Glutamatergic neuron (in vitro differentiated cells): Measurements from ENCODE around the gene TRA2A. TPM values are rescaled to one million over a fixed set of nuclear protein-coding genes. Genes with fewer than 3 reads are reported as not detected.

Experiments
- DNase-seq: peaks from one replicate; pipeline ENCODE4 v3.0.0; 2022
- H3K27ac Mint-ChIP-seq: one replicate; pipeline ENCODE4 v1.8.0; 2020; ENCODE audit warnings: mild to moderate bottlenecking, mixed read lengths, inconsistent platforms; ENCODE audit not compliant: unreplicated experiment
- H3K27me3 Mint-ChIP-seq: one replicate; pipeline ENCODE4 v1.8.0; 2020; ENCODE audit warnings: mild to moderate bottlenecking, moderate library complexity, mixed read lengths, inconsistent platforms; ENCODE audit not compliant: unreplicated experiment
- H3K36me3 Mint-ChIP-seq: one replicate; pipeline ENCODE4 v1.8.0; 2020; ENCODE audit warnings: mild to moderate bottlenecking, mixed read lengths, inconsistent platforms; ENCODE audit not compliant: unreplicated experiment
- H3K4me1 Mint-ChIP-seq: one replicate; pipeline ENCODE4 v1.8.0; 2020; ENCODE audit warnings: mild to moderate bottlenecking, low read depth, mixed read lengths, inconsistent platforms; ENCODE audit not compliant: unreplicated experiment
- H3K4me3 Mint-ChIP-seq: one replicate; pipeline ENCODE4 v1.8.0; 2020; ENCODE audit warnings: mild to moderate bottlenecking, mixed read lengths, inconsistent platforms; ENCODE audit not compliant: unreplicated experiment
- H3K9me3 Mint-ChIP-seq: one replicate; pipeline ENCODE4 v1.8.0; 2020; ENCODE audit warnings: mild to moderate bottlenecking, moderate library complexity, mixed read lengths, inconsistent platforms; ENCODE audit not compliant: unreplicated experiment
- total RNA-seq: library from RNA; stranded (reverse); fragmentation: NEBNext Ultra II Directional; extraction: Animal tissue kit (Norgen Biotek cat#: 25700); gene quantifications from one replicate; pipeline ENCODE4 v1.2.1, GENCODE V29; 2021; ENCODE audit not compliant: unreplicated experiment
- TF ChIP-seq, protein P1 (sequence below): fragments of 200-600 bp; sonication (generic); IDR thresholded peaks from one replicate; pipeline ENCODE4 v1.5.0; 2021; ENCODE audit not compliant: partially characterized antibody, unreplicated experiment

The TRA2A gene
- total RNA-seq, 1 donor from 2014 or later = 108 TPM

DNA sequence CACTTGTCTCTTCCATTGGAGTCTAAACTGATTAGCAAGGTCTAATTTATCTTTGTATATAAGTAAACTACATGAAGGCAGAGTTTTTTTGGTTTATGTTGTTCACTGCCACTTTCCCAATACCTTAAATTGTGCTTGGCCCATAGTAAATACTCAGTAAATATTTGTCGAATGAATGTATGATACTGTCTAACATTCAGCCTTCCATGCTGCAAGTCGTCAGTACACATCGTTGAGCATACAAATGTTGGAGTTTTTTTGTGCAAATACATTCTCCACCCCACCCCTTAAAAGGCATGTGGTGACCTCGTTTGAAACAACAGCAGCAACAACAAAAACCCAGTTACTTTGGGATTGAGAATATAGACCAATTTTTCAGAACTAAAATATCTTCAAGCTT lies 44.1 kb downstream of the TRA2A start:
- H3K27me3 Mint-ChIP-seq = no peaks in the 10 kb centered on the region
- H3K4me3 Mint-ChIP-seq = no peak overlapping the region
- H3K36me3 Mint-ChIP-seq = no peaks in the 10 kb centered on the region
- TF ChIP-seq, protein P1, sequence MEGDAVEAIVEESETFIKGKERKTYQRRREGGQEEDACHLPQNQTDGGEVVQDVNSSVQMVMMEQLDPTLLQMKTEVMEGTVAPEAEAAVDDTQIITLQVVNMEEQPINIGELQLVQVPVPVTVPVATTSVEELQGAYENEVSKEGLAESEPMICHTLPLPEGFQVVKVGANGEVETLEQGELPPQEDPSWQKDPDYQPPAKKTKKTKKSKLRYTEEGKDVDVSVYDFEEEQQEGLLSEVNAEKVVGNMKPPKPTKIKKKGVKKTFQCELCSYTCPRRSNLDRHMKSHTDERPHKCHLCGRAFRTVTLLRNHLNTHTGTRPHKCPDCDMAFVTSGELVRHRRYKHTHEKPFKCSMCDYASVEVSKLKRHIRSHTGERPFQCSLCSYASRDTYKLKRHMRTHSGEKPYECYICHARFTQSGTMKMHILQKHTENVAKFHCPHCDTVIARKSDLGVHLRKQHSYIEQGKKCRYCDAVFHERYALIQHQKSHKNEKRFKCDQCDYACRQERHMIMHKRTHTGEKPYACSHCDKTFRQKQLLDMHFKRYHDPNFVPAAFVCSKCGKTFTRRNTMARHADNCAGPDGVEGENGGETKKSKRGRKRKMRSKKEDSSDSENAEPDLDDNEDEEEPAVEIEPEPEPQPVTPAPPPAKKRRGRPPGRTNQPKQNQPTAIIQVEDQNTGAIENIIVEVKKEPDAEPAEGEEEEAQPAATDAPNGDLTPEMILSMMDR = no peak
- DNase-seq = no peak
- H3K4me1 Mint-ChIP-seq = no peaks in the 10 kb centered on the region
- H3K9me3 Mint-ChIP-seq = peaks cover 2% of the 10 kb centered on the region
- H3K27ac Mint-ChIP-seq = no peak overlapping the region

DNA sequence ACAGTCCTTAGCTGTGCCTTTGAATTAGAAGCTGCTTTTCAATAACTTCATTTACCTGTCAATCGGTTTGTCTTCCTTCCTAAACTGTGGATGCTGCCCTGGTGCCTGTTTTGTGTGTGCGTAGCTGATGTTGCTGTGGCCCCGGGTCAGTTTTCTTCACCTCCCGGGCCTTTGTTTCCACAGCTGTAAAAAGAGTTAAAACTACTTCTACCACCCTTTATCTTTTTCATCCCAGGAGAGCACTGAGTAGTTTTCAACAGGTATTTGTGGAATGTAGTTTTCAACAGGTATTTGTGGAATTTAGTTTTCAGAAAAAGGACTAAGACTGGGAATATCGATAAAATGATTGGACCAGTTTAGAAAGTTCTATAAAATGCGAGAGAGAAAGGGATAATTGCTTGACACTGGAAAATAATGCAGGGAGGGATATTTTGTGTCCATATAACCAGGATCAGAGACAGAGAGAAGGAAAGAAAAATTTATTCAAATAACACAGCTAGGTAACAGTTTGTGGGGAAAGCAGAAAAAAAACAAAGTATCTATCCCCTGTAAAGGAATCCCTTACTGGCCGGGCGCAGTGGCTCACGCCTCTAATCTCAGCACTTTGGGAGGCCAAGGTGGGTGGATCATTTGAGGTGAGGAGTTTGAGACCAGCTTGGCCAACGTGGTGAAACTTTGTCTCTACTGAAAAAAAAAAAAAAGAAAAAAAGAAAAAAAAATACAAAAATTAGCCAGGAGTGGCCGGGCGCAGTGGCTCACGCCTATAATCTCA lies 45.6 kb downstream of the TRA2A start:
- no peak for DNase-seq
- H3K27me3 Mint-ChIP-seq = no peaks in the 10 kb centered on the region
- H3K36me3 Mint-ChIP-seq = no peaks in the 10 kb centered on the region
- H3K9me3 Mint-ChIP-seq = peaks cover 2% of the 10 kb centered on the region
- TF ChIP-seq, protein P1 = no peak
- no peaks in the 10 kb centered on the region for H3K4me1 Mint-ChIP-seq
- H3K4me3 Mint-ChIP-seq = no peak overlapping the region
- no peak overlapping the region for H3K27ac Mint-ChIP-seq

DNA sequence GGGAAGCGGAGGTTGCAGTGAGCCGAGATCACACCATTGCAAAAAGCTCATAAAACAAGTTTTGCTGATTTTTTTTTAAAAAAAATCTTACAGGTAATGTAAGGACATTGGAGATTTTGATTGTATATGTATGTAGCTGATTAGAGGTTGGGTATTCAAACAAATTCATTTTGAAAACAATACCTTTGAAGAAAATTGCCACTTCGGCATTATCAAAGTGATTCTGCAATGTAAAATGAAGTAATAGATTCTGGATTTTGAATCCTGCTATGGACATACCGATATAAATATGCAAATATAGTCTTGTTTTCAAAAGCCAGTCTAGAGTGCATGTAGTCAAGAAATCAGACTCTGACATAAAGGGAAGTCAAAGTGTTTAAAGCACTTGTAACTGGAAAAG lies 49.1 kb downstream of the TRA2A start:
- TF ChIP-seq, protein P1 = no peak
- no peak overlapping the region for H3K27ac Mint-ChIP-seq
- no peaks in the 10 kb centered on the region for H3K27me3 Mint-ChIP-seq
- no peak for DNase-seq
- H3K9me3 Mint-ChIP-seq = peaks cover 3% of the 10 kb centered on the region
- no peaks in the 10 kb centered on the region for H3K36me3 Mint-ChIP-seq
- H3K4me1 Mint-ChIP-seq = no peaks in the 10 kb centered on the region
- no peak overlapping the region for H3K4me3 Mint-ChIP-seq

DNA sequence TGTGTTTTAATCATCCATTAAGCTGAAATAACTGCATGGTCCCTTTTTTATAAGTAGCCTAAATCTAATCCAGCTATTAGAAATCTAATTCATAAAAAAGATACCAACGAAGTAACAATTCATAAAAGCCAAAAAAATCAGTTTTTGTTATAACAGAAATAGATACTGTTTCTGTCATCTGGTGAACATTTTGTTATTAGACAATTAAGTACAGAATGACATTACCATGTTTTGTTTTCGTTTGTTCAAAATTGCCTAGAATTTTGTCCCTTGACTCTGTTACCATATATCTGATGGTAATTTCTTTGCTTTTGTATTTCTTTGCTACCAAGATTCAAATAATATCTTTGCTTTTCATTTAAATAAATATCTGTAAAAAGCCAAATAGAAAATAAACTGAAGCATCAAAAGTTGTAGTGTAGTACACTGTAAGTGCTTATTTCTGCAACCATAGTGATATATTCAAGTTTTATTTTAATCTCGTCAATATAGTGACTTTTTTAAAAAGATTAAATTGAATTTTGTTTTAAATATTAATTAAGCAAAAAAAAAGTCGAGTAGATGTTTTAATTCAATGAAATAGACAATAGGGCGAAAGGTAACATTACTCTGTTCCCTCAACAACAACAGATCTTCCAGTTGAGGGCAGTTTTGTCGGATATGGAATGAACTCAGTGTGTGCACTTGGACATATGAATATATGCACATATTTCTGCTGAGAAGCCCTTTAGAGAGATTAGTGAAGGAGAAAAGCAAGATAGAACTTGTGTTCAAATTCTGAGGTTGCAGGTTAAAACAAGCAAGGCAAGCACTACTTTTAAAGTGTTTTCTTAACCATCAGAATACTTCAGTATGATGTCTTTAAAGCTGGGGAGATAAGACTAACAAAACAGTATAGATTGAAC lies 53.6 kb downstream of the TRA2A start:
- peaks cover 7% of the 10 kb centered on the region for H3K9me3 Mint-ChIP-seq
- H3K4me1 Mint-ChIP-seq = peaks cover 13% of the 10 kb centered on the region
- H3K36me3 Mint-ChIP-seq = no peaks in the 10 kb centered on the region
- no peak overlapping the region for H3K4me3 Mint-ChIP-seq
- no peak for DNase-seq
- H3K27ac Mint-ChIP-seq = no peak overlapping the region
- H3K27me3 Mint-ChIP-seq = no peaks in the 10 kb centered on the region
- TF ChIP-seq, protein P1 = no peak

DNA sequence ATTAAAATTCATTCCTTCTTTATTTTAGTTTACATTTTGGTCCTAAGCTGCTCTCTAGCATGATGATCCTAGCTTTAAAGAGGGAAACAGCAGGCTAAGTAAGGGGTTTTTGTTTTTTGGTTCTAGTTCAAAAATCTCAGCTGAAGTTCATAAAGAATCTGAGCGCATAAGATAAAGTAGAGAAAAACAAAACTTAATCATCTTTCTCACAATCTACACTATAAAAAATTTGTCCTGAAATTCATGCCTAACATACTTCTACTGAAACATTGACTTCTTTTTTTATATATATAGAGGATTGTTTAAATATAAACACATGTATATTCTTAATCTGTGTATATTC lies 54.7 kb downstream of the TRA2A start:
- H3K27me3 Mint-ChIP-seq = no peaks in the 10 kb centered on the region
- H3K4me1 Mint-ChIP-seq = peaks cover 19% of the 10 kb centered on the region
- TF ChIP-seq, protein P1 = no peak
- no peak overlapping the region for H3K4me3 Mint-ChIP-seq
- DNase-seq = no peak
- H3K36me3 Mint-ChIP-seq = no peaks in the 10 kb centered on the region
- H3K27ac Mint-ChIP-seq = peak overlapping the region; percentile 70
- peaks cover 9% of the 10 kb centered on the region for H3K9me3 Mint-ChIP-seq
